Caco-2 (cell line): ENCODE results near the gene PNMA8B. TPM values are rescaled to one million over a fixed set of nuclear protein-coding genes. Genes with fewer than 3 reads are reported as not detected.

Experiments used
- BruUV-seq: library from RNA; stranded (reverse); fragments of 400-500 nt; replicated peaks from 2 replicates; lab custom pipeline; 2021; lab: Mats Ljungman, UMichigan
- CTCF ChIA-PET: fragments of 300-600 bp; sonication (Branson Sonifier 250); formaldehyde crosslinking; loops from one replicate; lab custom pipeline; 2022; ENCODE audit warnings: antibody characterized with exemption; lab: Charles Lee
- POLR2A ChIA-PET: fragments of 300-600 bp; sonication (Branson Sonifier 250); formaldehyde crosslinking; loops from one replicate; lab custom pipeline; 2022; ENCODE audit warnings: antibody characterized with exemption; lab: Charles Lee
- DNase-seq, 2 experiments: peaks; one replicate each; pipeline versions ENCODE4 v3.0.0 to v3.0.0-alpha.2; 2020 to 2022
- H3K27me3 ChIP-seq: replicated peaks from 2 replicates; pipeline ENCODE4 v1.6.0; 2011; ENCODE audit warnings: low read length; ENCODE audit not compliant: control insufficient read depth, insufficient read depth
- H3K36me3 ChIP-seq: 2 replicates; pipeline ENCODE4 v1.5.1; 2011; ENCODE audit warnings: low read length; ENCODE audit not compliant: control insufficient read depth, insufficient read depth
- H3K4me1 ChIP-seq: fragments of 250-450 bp; sonication (Bioruptor Pico); 2 replicates; pipeline ENCODE4 v1.5.1; 2020; ENCODE audit warnings: mild to moderate bottlenecking
- H3K4me3 ChIP-seq: 2 replicates; pipeline ENCODE4 v1.5.1; 2011; ENCODE audit warnings: low read depth, mild to moderate bottlenecking, control low read depth, low read length
- H3K9me3 ChIP-seq: fragments of 250-450 bp; sonication (Bioruptor Pico); 2 replicates; pipeline ENCODE4 v1.5.1; 2020; ENCODE audit warnings: mild to moderate bottlenecking, moderate library complexity
- H3K27ac Mint-ChIP-seq: one replicate; pipeline ENCODE4 v1.8.0; 2022; ENCODE audit warnings: mixed read lengths; ENCODE audit not compliant: unreplicated experiment
- H3K27me3 Mint-ChIP-seq: one replicate; pipeline ENCODE4 v1.8.0; 2022; ENCODE audit warnings: mixed read lengths; ENCODE audit not compliant: insufficient read depth, unreplicated experiment
- H3K36me3 Mint-ChIP-seq: one replicate; pipeline ENCODE4 v1.8.0; 2022; ENCODE audit warnings: mild to moderate bottlenecking, mixed read lengths; ENCODE audit not compliant: insufficient read depth, unreplicated experiment
- H3K4me1 Mint-ChIP-seq: one replicate; pipeline ENCODE4 v1.8.0; 2022; ENCODE audit warnings: low read depth, mixed read lengths; ENCODE audit not compliant: unreplicated experiment
- H3K4me3 Mint-ChIP-seq: one replicate; pipeline ENCODE4 v1.8.0; 2022; ENCODE audit warnings: mild to moderate bottlenecking, moderate library complexity, mixed read lengths; ENCODE audit not compliant: unreplicated experiment
- H3K9me3 Mint-ChIP-seq: one replicate; pipeline ENCODE4 v1.8.0; 2022; ENCODE audit warnings: mixed read lengths; ENCODE audit not compliant: unreplicated experiment
- intact Hi-C: fragments of 100-400 bp; cut with micrococcal nuclease; formaldehyde crosslinking; loops from one replicate; pipeline ENCODE4 v1.10.0; 2022; ENCODE audit not compliant: unreplicated experiment
- total RNA-seq: library from RNA; stranded (reverse); gene quantifications from 2 replicates; pipeline ENCODE4 v1.2.3, GENCODE V29; 2022
- TF ChIP-seq, protein P1 (sequence below), 2 experiments: fragments of 200-600 bp in 1 of 2; IDR thresholded peaks; 1 replicate in 1 of 2; 2 replicates in 1 of 2; pipeline versions ENCODE4 v1.5.1 to v1.8.0; 2011 to 2022; ENCODE audit warnings: antibody characterized with exemption in 1 of 2, control low read depth in 1 of 2, inconsistent platforms in 1 of 2, low read depth in 1 of 2, low read length in 1 of 2, mild to moderate bottlenecking in 1 of 2, moderate library complexity in 1 of 2; ENCODE audit not compliant: insufficient read depth in 1 of 2, severe bottlenecking in 1 of 2, unreplicated experiment in 1 of 2

PNMA8B gene
- total RNA-seq, 1 experiment from 2014 or later = 0.11 TPM

DNA sequence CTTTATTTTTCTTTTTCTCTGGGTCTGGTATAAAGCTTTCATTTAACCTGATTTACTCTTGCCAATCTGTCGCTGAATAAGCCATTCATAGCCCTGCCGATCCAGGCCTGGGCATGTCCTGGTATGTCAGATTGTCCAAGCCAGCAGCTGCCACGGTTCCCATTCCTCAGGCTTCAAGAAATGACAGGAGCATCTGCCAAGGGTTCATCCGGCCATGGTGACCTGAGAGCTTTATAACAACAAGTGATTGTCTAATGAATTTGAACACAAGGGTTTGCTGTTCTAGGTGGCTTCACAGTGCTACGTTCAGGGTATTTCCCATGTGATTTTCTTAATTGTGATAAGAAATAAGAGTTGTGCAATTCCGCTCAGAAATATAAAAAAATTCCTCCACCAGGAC, 44.3 kb downstream of the PNMA8B start:
- H3K9me3 Mint-ChIP-seq = peaks cover 11% of the 10 kb centered on the region
- H3K27me3 Mint-ChIP-seq = peaks cover 5% of the 10 kb centered on the region
- POLR2A ChIA-PET = no interaction called here
- Histone ChIP-seq H3K4me3 (no peak overlapping the region), H3K9me3 (peaks cover 13% of the 10 kb centered on the region), H3K27me3 (no peaks in the 10 kb centered on the region), H3K36me3 (no peaks in the 10 kb centered on the region), H3K4me1 (no peaks in the 10 kb centered on the region)
- CTCF ChIA-PET = no interaction called here
- BruUV-seq = no TSS peak
- TF ChIP-seq, protein P1, sequence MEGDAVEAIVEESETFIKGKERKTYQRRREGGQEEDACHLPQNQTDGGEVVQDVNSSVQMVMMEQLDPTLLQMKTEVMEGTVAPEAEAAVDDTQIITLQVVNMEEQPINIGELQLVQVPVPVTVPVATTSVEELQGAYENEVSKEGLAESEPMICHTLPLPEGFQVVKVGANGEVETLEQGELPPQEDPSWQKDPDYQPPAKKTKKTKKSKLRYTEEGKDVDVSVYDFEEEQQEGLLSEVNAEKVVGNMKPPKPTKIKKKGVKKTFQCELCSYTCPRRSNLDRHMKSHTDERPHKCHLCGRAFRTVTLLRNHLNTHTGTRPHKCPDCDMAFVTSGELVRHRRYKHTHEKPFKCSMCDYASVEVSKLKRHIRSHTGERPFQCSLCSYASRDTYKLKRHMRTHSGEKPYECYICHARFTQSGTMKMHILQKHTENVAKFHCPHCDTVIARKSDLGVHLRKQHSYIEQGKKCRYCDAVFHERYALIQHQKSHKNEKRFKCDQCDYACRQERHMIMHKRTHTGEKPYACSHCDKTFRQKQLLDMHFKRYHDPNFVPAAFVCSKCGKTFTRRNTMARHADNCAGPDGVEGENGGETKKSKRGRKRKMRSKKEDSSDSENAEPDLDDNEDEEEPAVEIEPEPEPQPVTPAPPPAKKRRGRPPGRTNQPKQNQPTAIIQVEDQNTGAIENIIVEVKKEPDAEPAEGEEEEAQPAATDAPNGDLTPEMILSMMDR (IDR thresholded peaks at IDR 0.05; ENCODE audit: insufficient read depth in 1 of 2, low read depth in 1 of 2, low read length in 1 of 2, severe bottlenecking in 1 of 2, unreplicated experiment in 1 of 2) = no peak
- DNase-seq = no peak
- no peaks in the 10 kb centered on the region for H3K4me1 Mint-ChIP-seq
- no peak overlapping the region for H3K4me3 Mint-ChIP-seq
- no peaks in the 10 kb centered on the region for H3K36me3 Mint-ChIP-seq
- intact Hi-C loops = no loop called here
- H3K27ac Mint-ChIP-seq = no peak overlapping the region

DNA sequence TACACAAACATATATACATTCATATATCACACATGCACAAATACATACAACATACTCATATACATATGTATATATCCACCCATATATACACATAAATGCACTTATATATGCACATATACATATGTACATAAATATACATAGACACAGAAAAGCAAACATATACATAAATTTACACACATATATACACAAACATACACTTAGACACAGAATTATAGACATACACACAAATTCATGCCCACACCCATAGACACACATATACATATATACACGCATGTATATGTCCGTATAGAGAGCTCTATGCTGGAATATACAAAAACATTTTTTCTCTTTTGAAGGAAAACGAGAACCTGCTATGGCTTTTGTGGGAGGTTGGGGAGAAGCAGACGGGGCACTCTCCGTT, 44.9 kb downstream of the PNMA8B start:
- ChIA-PET CTCF (no interaction called here), POLR2A (no interaction called here)
- Histone ChIP-seq H3K9me3 (peaks cover 13% of the 10 kb centered on the region), H3K36me3 (no peaks in the 10 kb centered on the region), H3K27me3 (no peaks in the 10 kb centered on the region), H3K4me3 (no peak overlapping the region), H3K4me1 (no peaks in the 10 kb centered on the region)
- intact Hi-C loops = no loop called here
- TF ChIP-seq, protein P1 (IDR thresholded peaks at IDR 0.05; ENCODE audit: insufficient read depth in 1 of 2, low read depth in 1 of 2, low read length in 1 of 2, severe bottlenecking in 1 of 2, unreplicated experiment in 1 of 2) = no peak
- no peaks in the 10 kb centered on the region for H3K36me3 Mint-ChIP-seq
- BruUV-seq = no TSS peak
- H3K4me3 Mint-ChIP-seq = no peak overlapping the region
- no peaks in the 10 kb centered on the region for H3K4me1 Mint-ChIP-seq
- H3K27ac Mint-ChIP-seq = no peak overlapping the region
- no peak for DNase-seq
- peaks cover 5% of the 10 kb centered on the region for H3K27me3 Mint-ChIP-seq
- peaks cover 11% of the 10 kb centered on the region for H3K9me3 Mint-ChIP-seq

DNA sequence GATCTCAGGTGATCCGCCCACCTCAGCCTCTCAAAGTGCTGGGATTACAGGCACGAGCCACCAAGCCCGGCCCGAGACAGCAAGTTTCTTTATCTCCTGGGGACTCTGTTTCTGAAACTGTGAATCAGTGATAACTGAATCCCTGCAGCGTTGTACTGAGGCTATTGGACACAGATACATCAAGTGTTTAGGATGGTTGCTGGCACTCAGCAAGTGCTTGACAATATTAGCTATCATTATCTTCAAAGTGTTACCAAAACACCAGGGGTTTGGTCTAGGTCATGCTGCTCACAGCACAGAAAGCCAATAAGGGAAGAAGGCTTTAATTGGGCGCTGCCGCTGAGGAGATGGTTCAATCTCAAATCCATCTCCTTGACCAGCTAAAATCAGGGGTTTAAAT, 46.4 kb downstream of the PNMA8B start:
- ChIA-PET CTCF (no interaction called here), POLR2A (no interaction called here)
- TF ChIP-seq, protein P1 (IDR thresholded peaks at IDR 0.05; ENCODE audit: insufficient read depth in 1 of 2, low read depth in 1 of 2, low read length in 1 of 2, severe bottlenecking in 1 of 2, unreplicated experiment in 1 of 2) = no peak
- Mint-ChIP-seq H3K36me3 (no peaks in the 10 kb centered on the region), H3K27me3 (peaks cover 3% of the 10 kb centered on the region), H3K9me3 (peaks cover 11% of the 10 kb centered on the region), H3K4me3 (no peak overlapping the region), H3K27ac (no peak overlapping the region), H3K4me1 (no peaks in the 10 kb centered on the region)
- Histone ChIP-seq H3K9me3 (peaks cover 13% of the 10 kb centered on the region), H3K4me1 (no peaks in the 10 kb centered on the region), H3K36me3 (no peaks in the 10 kb centered on the region), H3K27me3 (no peaks in the 10 kb centered on the region), H3K4me3 (no peak overlapping the region)
- no peak for DNase-seq
- intact Hi-C loops = no loop called here
- BruUV-seq = no TSS peak
